ENCODE data around the gene PAX1.

Gene PAX1

DNA sequence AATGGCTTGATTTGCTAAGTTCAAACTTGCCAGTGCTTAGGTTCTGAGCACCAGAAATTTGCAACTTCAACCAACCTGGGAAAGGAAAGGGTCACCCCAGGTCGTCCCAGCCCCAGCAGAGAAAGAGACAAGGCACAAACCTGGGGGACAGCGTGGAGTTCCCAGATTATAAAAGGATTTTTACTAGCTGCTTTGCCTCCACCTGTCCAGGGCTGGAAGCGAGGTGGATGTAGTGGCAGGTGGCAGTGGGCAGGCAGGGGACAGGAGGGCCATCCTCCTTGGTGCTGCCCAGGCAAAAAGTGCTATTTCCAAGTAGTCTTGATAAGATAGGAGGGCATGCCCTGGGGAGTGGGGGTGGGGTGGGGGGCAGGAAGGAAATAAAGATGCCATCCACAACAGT, 4.9 kb downstream of the PAX1 start:
- Mint-ChIP-seq H3K27me3 (ENCODE audit: low read depth) (peaks cover 98% of the 10 kb centered on the region), H3K4me1 (peaks cover 9% of the 10 kb centered on the region), H3K4me3 (no peak overlapping the region), H3K36me3 (ENCODE audit: low read depth) (no peaks in the 10 kb centered on the region), H3K9me3 (no peaks in the 10 kb centered on the region), H3K27ac (no peak overlapping the region)
- TF ChIP-seq, protein P1, sequence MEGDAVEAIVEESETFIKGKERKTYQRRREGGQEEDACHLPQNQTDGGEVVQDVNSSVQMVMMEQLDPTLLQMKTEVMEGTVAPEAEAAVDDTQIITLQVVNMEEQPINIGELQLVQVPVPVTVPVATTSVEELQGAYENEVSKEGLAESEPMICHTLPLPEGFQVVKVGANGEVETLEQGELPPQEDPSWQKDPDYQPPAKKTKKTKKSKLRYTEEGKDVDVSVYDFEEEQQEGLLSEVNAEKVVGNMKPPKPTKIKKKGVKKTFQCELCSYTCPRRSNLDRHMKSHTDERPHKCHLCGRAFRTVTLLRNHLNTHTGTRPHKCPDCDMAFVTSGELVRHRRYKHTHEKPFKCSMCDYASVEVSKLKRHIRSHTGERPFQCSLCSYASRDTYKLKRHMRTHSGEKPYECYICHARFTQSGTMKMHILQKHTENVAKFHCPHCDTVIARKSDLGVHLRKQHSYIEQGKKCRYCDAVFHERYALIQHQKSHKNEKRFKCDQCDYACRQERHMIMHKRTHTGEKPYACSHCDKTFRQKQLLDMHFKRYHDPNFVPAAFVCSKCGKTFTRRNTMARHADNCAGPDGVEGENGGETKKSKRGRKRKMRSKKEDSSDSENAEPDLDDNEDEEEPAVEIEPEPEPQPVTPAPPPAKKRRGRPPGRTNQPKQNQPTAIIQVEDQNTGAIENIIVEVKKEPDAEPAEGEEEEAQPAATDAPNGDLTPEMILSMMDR (IDR thresholded peaks at IDR 0.05; ENCODE audit: unreplicated experiment in 3 of 3), result no peak

DNA sequence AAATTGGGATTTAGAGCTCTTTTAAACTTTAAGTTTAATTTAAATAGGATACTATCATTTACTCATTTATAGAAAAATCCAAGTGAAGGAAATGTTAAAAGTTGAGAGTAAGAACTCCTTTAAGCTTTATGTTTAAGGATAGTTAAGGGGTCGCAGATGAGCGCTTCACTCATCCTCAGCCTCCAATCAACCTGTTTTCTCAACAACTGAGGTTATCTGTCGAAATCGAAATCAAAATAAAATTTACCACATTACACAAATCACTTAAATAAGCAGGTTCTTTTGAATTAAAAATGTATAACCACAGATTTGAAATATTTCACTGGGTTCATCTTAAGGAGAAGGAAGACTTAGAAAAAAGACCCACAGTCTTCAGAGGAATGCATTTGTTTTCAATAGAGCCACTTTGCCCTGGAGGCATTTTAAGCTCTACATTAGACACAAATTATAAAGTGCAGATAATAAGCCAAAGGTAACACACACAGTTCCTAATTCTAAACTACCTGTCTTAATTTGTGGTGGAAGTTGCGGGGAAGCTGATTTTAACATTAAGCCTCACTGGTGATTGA, 5.5 kb downstream of the PAX1 start:
- H3K36me3 Mint-ChIP-seq (ENCODE audit: low read depth), result no peaks in the 10 kb centered on the region
- peaks cover 9% of the 10 kb centered on the region for H3K4me1 Mint-ChIP-seq
- H3K4me3 Mint-ChIP-seq, result no peak overlapping the region
- no peak overlapping the region for H3K27ac Mint-ChIP-seq
- no peaks in the 10 kb centered on the region for H3K9me3 Mint-ChIP-seq
- TF ChIP-seq, protein P1 (IDR thresholded peaks at IDR 0.05; ENCODE audit: unreplicated experiment in 3 of 3), result no peak
- H3K27me3 Mint-ChIP-seq (ENCODE audit: low read depth), result peaks cover 100% of the 10 kb centered on the region

DNA sequence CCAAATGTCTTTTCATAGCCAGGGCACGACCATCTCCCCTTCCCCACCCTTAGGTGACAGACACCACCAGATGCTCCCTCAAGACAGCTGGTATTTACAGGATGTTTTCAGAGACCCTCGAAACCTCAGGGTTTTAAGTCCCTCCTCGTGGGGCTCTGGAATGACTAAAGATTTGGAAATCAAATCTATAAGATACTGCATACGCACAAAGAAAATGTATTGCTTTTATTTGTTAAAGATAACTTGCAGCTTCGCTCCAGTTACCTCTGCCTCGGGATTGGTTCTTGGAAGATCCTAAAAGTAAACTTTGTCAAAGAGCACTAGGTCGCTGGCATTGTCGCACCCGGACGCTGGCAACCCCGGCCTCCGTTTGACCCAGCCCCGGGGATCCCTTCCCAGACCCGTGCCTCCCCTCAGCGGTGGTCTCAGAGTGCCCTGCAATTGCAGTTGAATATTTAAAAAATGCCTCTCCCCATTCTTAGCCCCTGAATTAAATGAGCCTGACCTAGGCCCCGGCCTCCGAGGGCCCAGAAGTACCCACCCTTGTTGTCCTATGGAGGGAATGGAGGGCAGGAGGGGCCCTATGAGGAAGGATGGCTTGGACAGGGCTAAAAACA, 7.1 kb downstream of the PAX1 start:
- Mint-ChIP-seq H3K4me3 (no peak overlapping the region), H3K4me1 (peaks cover 5% of the 10 kb centered on the region), H3K36me3 (ENCODE audit: low read depth) (no peaks in the 10 kb centered on the region), H3K27me3 (ENCODE audit: low read depth) (peaks cover 100% of the 10 kb centered on the region), H3K27ac (no peak overlapping the region), H3K9me3 (no peaks in the 10 kb centered on the region)
- TF ChIP-seq, protein P1 (IDR thresholded peaks at IDR 0.05; ENCODE audit: unreplicated experiment in 3 of 3), result no peak

DNA sequence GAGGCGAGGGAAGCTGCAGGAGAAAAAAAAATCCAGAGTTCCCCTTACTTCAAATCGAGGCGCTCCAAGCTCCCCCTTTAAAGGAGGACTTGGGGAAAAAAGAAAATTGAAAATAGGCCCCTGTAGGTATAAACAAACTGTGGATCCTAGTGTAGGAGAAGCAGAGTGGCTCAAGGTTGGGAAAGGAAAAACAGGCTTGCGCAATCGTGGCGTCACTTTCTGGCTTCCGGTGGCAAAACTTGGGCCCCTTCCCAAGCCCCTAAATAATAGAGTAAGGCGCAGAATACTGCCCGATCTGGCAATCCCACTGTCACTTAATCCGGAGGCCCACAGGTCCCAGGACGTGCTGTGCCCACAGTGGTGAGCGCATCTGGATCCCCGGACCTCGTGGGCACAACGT, 8.0 kb downstream of the PAX1 start:
- no peaks in the 10 kb centered on the region for H3K36me3 Mint-ChIP-seq (ENCODE audit: low read depth)
- no peak overlapping the region for H3K27ac Mint-ChIP-seq
- peak overlapping the region in 1 of 3 experiments; percentile 6 for H3K4me3 Mint-ChIP-seq
- H3K27me3 Mint-ChIP-seq (ENCODE audit: low read depth), result peaks cover 100% of the 10 kb centered on the region
- H3K4me1 Mint-ChIP-seq, result peaks cover 2% of the 10 kb centered on the region
- no peaks in the 10 kb centered on the region for H3K9me3 Mint-ChIP-seq
- TF ChIP-seq, protein P1 (IDR thresholded peaks at IDR 0.05; ENCODE audit: unreplicated experiment in 3 of 3), result no peak

DNA sequence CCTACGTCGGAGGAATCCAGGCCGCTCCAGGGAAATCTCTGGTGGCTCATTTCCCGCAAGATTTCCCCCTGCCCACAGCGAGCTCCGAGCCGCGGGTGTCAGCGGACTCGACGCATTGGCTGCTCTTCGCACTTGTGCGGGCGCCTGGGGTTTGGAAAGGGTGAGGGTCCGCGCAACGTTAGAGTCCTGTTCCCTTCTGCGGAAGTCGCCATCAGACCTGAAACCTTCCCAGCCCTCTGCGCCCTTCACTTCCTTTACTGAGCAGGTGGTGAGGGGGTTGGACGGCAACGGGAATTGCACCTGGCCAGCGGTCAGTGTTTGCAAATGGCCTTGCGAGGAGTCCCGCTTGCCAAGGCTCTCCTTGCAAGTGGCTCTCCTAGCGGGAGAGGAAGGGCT, 8.4 kb downstream of the PAX1 start:
- Mint-ChIP-seq H3K4me1 (no peaks in the 10 kb centered on the region), H3K36me3 (ENCODE audit: low read depth) (no peaks in the 10 kb centered on the region), H3K27ac (no peak overlapping the region), H3K27me3 (ENCODE audit: low read depth) (peaks cover 98% of the 10 kb centered on the region), H3K9me3 (no peaks in the 10 kb centered on the region), H3K4me3 (no peak overlapping the region)
- TF ChIP-seq, protein P1 (IDR thresholded peaks at IDR 0.05; ENCODE audit: unreplicated experiment in 3 of 3), result no peak

Measured in nephron (organoid).